HG03280 (cell line): ENCODE measurements around the gene GUK1.

Experiments used
- ATAC-seq: cut with Tn5 transposase; IDR thresholded peaks from one replicate; pipeline ENCODE4 v1.9.1; 2021; ENCODE audit warnings: mild to moderate bottlenecking, moderate library complexity; ENCODE audit not compliant: unreplicated experiment

GUK1 gene

GRCh38 chr1:228161866-228162265 is 21.8 kb downstream of the GUK1 start:
- ATAC-seq: no peak

GRCh38 chr1:228162286-228163006 is 22.4 kb downstream of the GUK1 start:
- no peak for ATAC-seq

GRCh38 chr1:228163007-228163753 is 23.1 kb downstream of the GUK1 start:
- ATAC-seq: no peak

- no peak for ATAC-seq
These were observed 23.9 kb downstream of the GUK1 start for GRCh38 chr1:228163776-228164519.

DNA sequence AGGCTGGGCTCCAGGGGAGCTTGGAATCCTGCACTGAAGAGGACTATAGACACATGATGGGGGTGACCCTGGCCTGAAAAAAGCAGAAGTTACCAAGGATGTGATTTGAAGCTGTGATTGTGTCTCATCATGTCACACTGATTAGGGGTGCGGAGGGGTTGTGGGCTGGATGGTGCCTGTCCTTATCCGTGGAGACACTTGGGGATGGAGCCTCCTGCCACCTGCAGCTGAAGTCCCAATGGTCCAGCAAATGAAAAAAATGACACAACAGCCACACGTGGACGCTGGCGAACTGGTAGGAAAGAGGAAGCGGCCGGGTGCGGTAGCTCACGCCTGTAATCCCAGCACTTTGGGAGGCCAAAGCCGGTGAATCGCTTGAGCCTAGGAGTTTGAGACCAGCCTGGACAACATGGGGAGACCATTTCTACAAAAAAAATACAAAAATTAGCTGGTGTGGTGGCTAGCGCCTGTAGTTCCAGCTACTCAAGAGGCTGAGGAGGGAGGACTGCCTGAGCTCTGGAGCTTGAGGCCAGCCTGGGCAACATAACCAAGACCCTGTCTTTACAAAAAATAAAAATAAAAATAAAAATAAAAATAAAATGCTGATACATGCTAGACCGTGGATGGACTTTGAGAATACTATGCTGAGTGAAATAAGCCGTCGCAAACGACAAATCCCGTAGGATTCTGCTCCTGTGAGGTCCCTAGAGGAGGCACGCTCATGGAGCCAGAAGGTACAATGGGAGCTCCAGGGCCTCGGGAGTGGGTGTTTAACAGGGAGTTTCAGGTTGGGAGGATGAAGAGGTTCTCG is 24.7 kb downstream of the GUK1 start:
- ATAC-seq: peak; percentile 0

- peak; percentile 85 for ATAC-seq
These were observed 25.5 kb downstream of the GUK1 start, which contains the start of gene IBA57 for GRCh38 chr1:228165372-228166169. TSS of gene IBA57 (plus strand) at chr1:228165804. CDS start at chr1:228165817, 13 bp downstream.

GRCh38 chr1:228166170-228166936 is 26.3 kb downstream of the GUK1 start:
- peak; percentile 7 for ATAC-seq

GRCh38 chr1:228168563-228169270 is 28.6 kb downstream of the GUK1 start:
- no peak for ATAC-seq

DNA sequence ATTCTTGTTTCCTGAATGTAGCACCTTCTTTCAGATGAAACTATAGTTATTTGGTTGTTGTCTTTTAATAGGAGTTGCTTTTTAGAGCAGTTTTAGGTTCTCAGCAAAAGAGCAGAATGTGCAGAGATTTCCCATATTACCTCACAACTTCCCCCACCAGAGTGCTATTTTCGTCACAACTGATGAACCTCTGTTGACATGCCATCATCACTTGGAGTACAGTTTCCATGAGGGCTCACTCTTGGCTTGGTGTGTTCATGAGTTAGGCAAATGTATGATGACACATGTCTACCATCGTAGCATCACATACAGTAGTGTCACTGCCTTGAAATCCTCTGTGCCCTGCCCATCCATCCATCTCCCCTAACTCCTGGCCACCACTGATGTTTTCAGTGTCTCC is 29.3 kb downstream of the GUK1 start:
- no peak for ATAC-seq

- ATAC-seq: no peak
These were observed 30.6 kb downstream of the GUK1 start for GRCh38 chr1:228170666-228171065.

GRCh38 chr1:228171221-228171891 is 31.3 kb downstream of the GUK1 start:
- no peak for ATAC-seq

- ATAC-seq: no peak
These were observed 32.8 kb downstream of the GUK1 start for GRCh38 chr1:228172591-228173527.

GRCh38 chr1:228173528-228174481 is 33.7 kb downstream of the GUK1 start:
- peak; percentile 40 for ATAC-seq

GRCh38 chr1:228174482-228175315 is 34.6 kb downstream of the GUK1 start:
- no peak for ATAC-seq
